MG63 (cell line): Measurements from ENCODE around the gene NFE2L2. TPM values are rescaled to one million over a fixed set of nuclear protein-coding genes. Genes with fewer than 3 reads are reported as not detected.
"Not testable (repeated sequence)": the region's sequence is repeated elsewhere in the genome, so short reads cannot be mapped to it uniquely, and the experiment has no call there.

Experiments used
- DNase-seq: peaks from one replicate; pipeline ENCODE4 v3.0.0-alpha.2; 2020
- H3K27me3 ChIP-seq: fragments of 250-450 bp; sonication (Bioruptor Pico); 2 replicates; pipeline ENCODE4 v1.5.1; 2020; ENCODE audit warnings: mild to moderate bottlenecking, moderate library complexity
- H3K36me3 ChIP-seq: fragments of 250-450 bp; sonication (Bioruptor Pico); 2 replicates; pipeline ENCODE4 v1.5.1; 2020; ENCODE audit warnings: mild to moderate bottlenecking, moderate library complexity
- H3K4me3 ChIP-seq: fragments of 250-450 bp; sonication (Bioruptor Pico); 2 replicates; pipeline ENCODE4 v1.5.1; 2020; ENCODE audit warnings: mild to moderate bottlenecking, moderate library complexity
- H3K9me3 ChIP-seq: fragments of 250-450 bp; sonication (Bioruptor Pico); 2 replicates; pipeline ENCODE4 v1.5.1; 2020; ENCODE audit warnings: mild to moderate bottlenecking, moderate library complexity
- total RNA-seq: library from RNA; depleted of rRNA; stranded (reverse); fragments of >200 nt; shearing (Covaris generic); gene quantifications from 2 replicates; pipeline ENCODE4 v1.2.3, GENCODE V29; 2014; ENCODE audit warnings: low replicate concordance

The NFE2L2 gene
- total RNA-seq, 1 experiment from 2014 or later = 71.7 TPM

GRCh38 chr2:177232098-177232704, 32.3 kb downstream of the NFE2L2 start:
- Histone ChIP-seq H3K36me3 (peaks cover 88% of the 10 kb centered on the region), H3K4me3 (no peak overlapping the region), H3K9me3 (no peaks in the 10 kb centered on the region), H3K27me3 (no peaks in the 10 kb centered on the region)
- no peak for DNase-seq

DNA sequence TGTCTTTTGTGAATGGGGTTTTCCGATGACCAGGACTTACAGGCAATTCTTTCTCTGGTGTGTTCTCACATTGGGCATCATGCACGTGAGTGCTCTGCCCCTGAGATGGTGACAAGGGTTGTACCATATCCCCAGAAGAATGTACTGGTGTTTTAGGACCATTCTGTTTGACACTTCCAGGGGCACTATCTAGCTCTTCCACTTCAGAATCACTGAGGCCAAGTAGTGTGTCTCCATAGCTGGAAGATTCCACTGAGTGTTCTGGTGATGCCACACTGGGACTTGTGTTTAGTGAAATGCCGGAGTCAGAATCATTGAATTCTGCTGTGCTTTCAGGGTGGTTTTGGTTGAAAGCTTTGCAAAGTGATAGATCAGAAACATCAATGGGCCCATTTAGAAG, 33.3 kb downstream of the NFE2L2 start:
- Histone ChIP-seq H3K36me3 (peaks cover 89% of the 10 kb centered on the region), H3K9me3 (no peaks in the 10 kb centered on the region), H3K4me3 (no peak overlapping the region), H3K27me3 (no peaks in the 10 kb centered on the region)
- DNase-seq = no peak

GRCh38 chr2:177229442-177230242, 34.9 kb downstream of the NFE2L2 start:
- Histone ChIP-seq H3K36me3 (peaks cover 81% of the 10 kb centered on the region), H3K9me3 (no peaks in the 10 kb centered on the region), H3K27me3 (no peaks in the 10 kb centered on the region), H3K4me3 (no peak overlapping the region)
- no peak for DNase-seq

- Histone ChIP-seq H3K36me3 (peaks cover 76% of the 10 kb centered on the region), H3K4me3 (no peak overlapping the region), H3K9me3 (no peaks in the 10 kb centered on the region), H3K27me3 (no peaks in the 10 kb centered on the region)
- no peak for DNase-seq
These were observed 38.6 kb downstream of the NFE2L2 start for GRCh38 chr2:177225965-177226360.

DNA sequence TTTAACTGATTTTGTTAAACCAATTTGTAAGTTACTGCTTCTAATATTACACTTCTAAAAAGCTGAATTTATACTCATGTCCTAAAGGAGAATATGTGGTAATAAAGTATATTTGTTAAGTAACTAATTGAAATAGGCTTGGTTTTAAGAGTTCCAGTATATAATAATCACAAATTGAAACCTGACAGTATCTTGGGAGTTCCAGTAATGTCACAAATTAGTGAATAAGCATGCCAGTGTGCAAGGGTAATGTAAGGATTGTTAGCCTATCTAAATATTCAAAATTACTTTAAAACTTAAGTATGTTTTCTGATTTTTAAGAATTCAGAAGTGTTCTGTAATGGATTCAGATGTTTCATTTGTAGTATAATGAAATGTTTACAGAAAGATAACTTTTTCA, 41.1 kb downstream of the NFE2L2 start:
- not testable (repeated sequence) for H3K4me3 ChIP-seq, H3K27me3 ChIP-seq, H3K9me3 ChIP-seq, DNase-seq
- peaks cover 74% of the 10 kb centered on the region for H3K36me3 ChIP-seq

DNA sequence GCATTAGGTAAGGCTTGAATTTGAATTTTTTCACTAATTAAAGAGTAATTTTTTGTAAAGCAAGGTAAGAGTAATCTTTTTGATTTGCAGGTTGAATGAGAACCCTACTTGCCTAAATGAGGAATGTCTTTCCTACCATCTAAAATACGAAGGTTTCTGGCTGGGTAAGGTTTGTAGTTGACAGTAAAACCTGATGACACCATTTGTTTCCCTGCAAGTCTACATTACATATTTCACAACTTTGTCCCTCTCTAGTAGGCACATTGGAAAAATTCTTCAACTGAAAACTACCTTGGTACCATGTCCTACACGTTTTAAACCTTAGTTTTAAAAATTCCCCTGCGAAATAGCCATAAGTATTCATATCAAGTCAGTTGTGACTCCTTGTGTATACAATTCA, 42.6 kb downstream of the NFE2L2 start:
- Histone ChIP-seq H3K4me3 (no peak overlapping the region), H3K9me3 (no peaks in the 10 kb centered on the region), H3K27me3 (no peaks in the 10 kb centered on the region), H3K36me3 (peaks cover 80% of the 10 kb centered on the region)
- DNase-seq = no peak

- Histone ChIP-seq H3K9me3 (no peaks in the 10 kb centered on the region), H3K4me3 (no peak overlapping the region), H3K27me3 (no peaks in the 10 kb centered on the region), H3K36me3 (peaks cover 82% of the 10 kb centered on the region)
- no peak for DNase-seq
These were observed 43.0 kb downstream of the NFE2L2 start for GRCh38 chr2:177221534-177221933.

DNA sequence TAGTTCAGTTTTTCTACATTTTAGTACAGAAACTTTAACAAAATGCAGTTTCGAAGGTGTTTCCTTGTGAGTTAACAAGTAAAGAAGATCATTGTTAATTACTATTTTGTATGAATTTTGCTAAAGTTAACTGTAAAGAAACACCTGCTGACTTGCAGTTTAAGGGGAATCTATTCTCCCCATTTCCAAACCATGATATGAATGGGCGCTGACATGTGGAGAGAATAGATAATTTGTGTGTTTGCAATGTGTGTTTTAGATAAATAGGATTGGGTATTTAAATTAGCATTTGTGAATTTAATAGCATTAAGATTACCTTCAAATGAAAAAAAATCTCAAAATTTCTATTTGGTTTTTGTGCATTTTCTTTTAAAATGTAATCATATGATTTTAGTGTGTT, 44.7 kb downstream of the NFE2L2 start:
- H3K27me3 ChIP-seq, DNase-seq, H3K4me3 ChIP-seq, H3K9me3 ChIP-seq: not testable (repeated sequence)
- H3K36me3 ChIP-seq = peaks cover 90% of the 10 kb centered on the region

- H3K36me3 ChIP-seq = peaks cover 89% of the 10 kb centered on the region
- H3K9me3 ChIP-seq = no peaks in the 10 kb centered on the region
- DNase-seq = no peak
- no peaks in the 10 kb centered on the region for H3K27me3 ChIP-seq
- no peak overlapping the region for H3K4me3 ChIP-seq
These were observed 47.2 kb downstream of the NFE2L2 start for GRCh38 chr2:177217247-177217843.

GRCh38 chr2:177212891-177213856, 51.4 kb downstream of the NFE2L2 start:
- DNase-seq = peak; percentile 92
- Histone ChIP-seq H3K36me3 (peaks cover 49% of the 10 kb centered on the region), H3K9me3 (no peaks in the 10 kb centered on the region), H3K27me3 (no peaks in the 10 kb centered on the region), H3K4me3 (peak overlapping the region; percentile 83)

GRCh38 chr2:177212106-177212890, 52.2 kb downstream of the NFE2L2 start, which contains the start of gene HNRNPA3:
Gene HNRNPA3, plus strand, starts transcription at chr2:177212794. Its CDS starts 6 bp downstream, at chr2:177212800.
- peak; percentile 99 for DNase-seq
- Histone ChIP-seq H3K36me3 (peaks cover 41% of the 10 kb centered on the region), H3K4me3 (peak within 1 kb of the TSS; percentile 83), H3K27me3 (no peaks in the 10 kb centered on the region), H3K9me3 (no peaks in the 10 kb centered on the region)

- DNase-seq = no peak
- Histone ChIP-seq H3K36me3 (peaks cover 35% of the 10 kb centered on the region), H3K4me3 (peak overlapping the region; percentile 83), H3K27me3 (no peaks in the 10 kb centered on the region), H3K9me3 (no peaks in the 10 kb centered on the region)
These were observed 52.9 kb downstream of the NFE2L2 start for GRCh38 chr2:177211576-177212105.

DNA sequence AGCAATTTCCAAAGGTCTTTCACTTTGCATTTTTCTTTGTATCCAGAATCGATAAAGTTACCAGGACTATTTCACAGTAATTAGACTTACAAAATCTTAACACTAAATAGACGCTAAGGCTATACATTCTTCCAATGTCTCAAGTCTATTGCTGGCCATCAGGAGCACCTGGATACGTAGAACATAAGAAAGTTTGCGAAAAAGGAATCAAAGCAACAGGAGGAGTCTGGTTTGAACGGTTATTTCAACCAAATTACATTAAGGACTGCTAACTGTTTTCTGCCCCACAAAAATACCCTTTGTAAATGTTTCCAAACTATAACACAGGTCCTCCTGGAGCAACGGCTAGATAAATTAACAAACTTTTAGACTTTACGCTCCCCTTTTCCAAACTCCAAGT, 53.4 kb downstream of the NFE2L2 start:
- Histone ChIP-seq H3K9me3 (no peaks in the 10 kb centered on the region), H3K27me3 (no peaks in the 10 kb centered on the region), H3K36me3 (peaks cover 30% of the 10 kb centered on the region), H3K4me3 (peak overlapping the region; percentile 83)
- no peak for DNase-seq

DNA sequence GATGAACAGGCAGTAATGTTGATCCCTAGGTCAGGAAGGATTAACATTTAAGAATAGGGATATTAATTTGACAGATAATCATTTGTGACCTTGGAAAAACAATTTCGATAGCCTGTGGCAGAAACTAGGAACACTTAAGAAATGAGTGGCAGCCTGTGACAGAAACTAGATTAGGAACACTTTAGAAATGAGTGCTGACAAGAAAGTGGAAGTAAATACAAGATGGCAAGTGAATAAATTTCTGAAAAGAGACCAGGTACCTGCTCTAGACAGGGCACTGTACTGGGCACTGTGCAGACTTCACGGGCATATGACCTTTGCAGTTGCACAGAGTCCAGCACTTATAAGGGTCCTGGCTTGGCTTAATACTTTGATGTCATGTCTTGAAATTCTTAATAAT, 57.4 kb downstream of the NFE2L2 start:
- H3K4me3 ChIP-seq = no peak overlapping the region
- H3K36me3 ChIP-seq = no peaks in the 10 kb centered on the region
- H3K9me3 ChIP-seq = no peaks in the 10 kb centered on the region
- no peaks in the 10 kb centered on the region for H3K27me3 ChIP-seq
- DNase-seq = no peak

- H3K27me3 ChIP-seq = no peaks in the 10 kb centered on the region
These were observed 60.1 kb downstream of the NFE2L2 start for GRCh38 chr2:177204417-177204816.

GRCh38 chr2:177201919-177202346, 62.6 kb downstream of the NFE2L2 start:
- Histone ChIP-seq H3K27me3 (no peaks in the 10 kb centered on the region), H3K4me3 (no peak overlapping the region), H3K9me3 (no peaks in the 10 kb centered on the region), H3K36me3 (no peaks in the 10 kb centered on the region)
- no peak for DNase-seq

More at GRCh38 chr2:177204417-177204816, 60.1 kb downstream of the NFE2L2 start:
- no peak overlapping the region for H3K4me3 ChIP-seq
- H3K9me3 ChIP-seq = no peaks in the 10 kb centered on the region
- DNase-seq = no peak
- no peaks in the 10 kb centered on the region for H3K36me3 ChIP-seq
